Neural crest cell (in vitro differentiated cells): Measurements from ENCODE around the gene CAPN11. TPM values are rescaled to one million over a fixed set of nuclear protein-coding genes. Genes with fewer than 3 reads are reported as not detected.

Experiments
- DNase-seq: peaks from one replicate; pipeline ENCODE4 v3.0.0; 2021; ENCODE audit warnings: low read depth, mixed read lengths, low spot score
- H3K27ac Mint-ChIP-seq: one replicate; pipeline ENCODE4 v1.8.0; 2021; ENCODE audit warnings: mild to moderate bottlenecking, mixed read lengths; ENCODE audit not compliant: unreplicated experiment
- H3K27me3 Mint-ChIP-seq: 2 replicates; pipeline ENCODE4 v1.8.0; 2021; ENCODE audit warnings: low read depth, mild to moderate bottlenecking, mixed read lengths
- H3K36me3 Mint-ChIP-seq: 2 replicates; pipeline ENCODE4 v1.8.0; 2021; ENCODE audit warnings: low read depth, mild to moderate bottlenecking, mixed read lengths
- H3K4me1 Mint-ChIP-seq: 2 replicates; pipeline ENCODE4 v1.8.0; 2021; ENCODE audit warnings: mixed read lengths
- H3K4me3 Mint-ChIP-seq: one replicate; pipeline ENCODE4 v1.8.0; 2021; ENCODE audit warnings: mild to moderate bottlenecking, mixed read lengths
- H3K9me3 Mint-ChIP-seq: 2 replicates; pipeline ENCODE4 v1.8.0; 2021; ENCODE audit warnings: mixed read lengths
- CTCF ChIP-seq: fragments of 200-600 bp; sonication (generic); conservative IDR thresholded peaks from 2 replicates; pipeline ENCODE4 v1.5.0; 2021; ENCODE audit warnings: antibody characterized with exemption, mild to moderate bottlenecking
- total RNA-seq: library from RNA; stranded (reverse); gene quantifications from 2 replicates; pipeline ENCODE4 v1.2.1, GENCODE V29; 2021

CAPN11 gene
- total RNA-seq, 1 donor from 2014 or later: not detected

- TF ChIP-seq CTCF: no peak
- H3K27ac Mint-ChIP-seq: no peak overlapping the region
- H3K27me3 Mint-ChIP-seq: peaks cover 9% of the 10 kb centered on the region
- H3K4me3 Mint-ChIP-seq: no peak overlapping the region
- DNase-seq: no peak
- H3K36me3 Mint-ChIP-seq: no peaks in the 10 kb centered on the region
- peaks cover 19% of the 10 kb centered on the region for H3K4me1 Mint-ChIP-seq
- H3K9me3 Mint-ChIP-seq: no peaks in the 10 kb centered on the region
Measured at GRCh38 chr6:44162876-44163625, 4.4 kb downstream of the CAPN11 start.

GRCh38 chr6:44166116-44166515 lies 7.5 kb downstream of the CAPN11 start:
- H3K36me3 Mint-ChIP-seq: no peaks in the 10 kb centered on the region
- peaks cover 19% of the 10 kb centered on the region for H3K4me1 Mint-ChIP-seq
- no peak for TF ChIP-seq CTCF
- peaks cover 14% of the 10 kb centered on the region for H3K27me3 Mint-ChIP-seq
- no peaks in the 10 kb centered on the region for H3K9me3 Mint-ChIP-seq
- no peak overlapping the region for H3K4me3 Mint-ChIP-seq
- H3K27ac Mint-ChIP-seq: peak overlapping the region; percentile 12
- DNase-seq: no peak

- H3K9me3 Mint-ChIP-seq: no peaks in the 10 kb centered on the region
- H3K27me3 Mint-ChIP-seq: peaks cover 18% of the 10 kb centered on the region
- H3K4me1 Mint-ChIP-seq: peaks cover 19% of the 10 kb centered on the region
- no peak for DNase-seq
- H3K36me3 Mint-ChIP-seq: no peaks in the 10 kb centered on the region
- no peak overlapping the region for H3K4me3 Mint-ChIP-seq
- no peak for TF ChIP-seq CTCF
- H3K27ac Mint-ChIP-seq: peak overlapping the region; percentile 12
Measured at GRCh38 chr6:44166591-44167184, 8.1 kb downstream of the CAPN11 start.

- no peak overlapping the region for H3K27ac Mint-ChIP-seq
- H3K4me1 Mint-ChIP-seq: peaks cover 21% of the 10 kb centered on the region
- TF ChIP-seq CTCF: no peak
- H3K36me3 Mint-ChIP-seq: no peaks in the 10 kb centered on the region
- DNase-seq: no peak
- H3K27me3 Mint-ChIP-seq: peaks cover 18% of the 10 kb centered on the region
- no peak overlapping the region for H3K4me3 Mint-ChIP-seq
- H3K9me3 Mint-ChIP-seq: no peaks in the 10 kb centered on the region
Measured at GRCh38 chr6:44167567-44167966, 8.9 kb downstream of the CAPN11 start.

- no peak for TF ChIP-seq CTCF
- Mint-ChIP-seq H3K4me3 (no peak overlapping the region), H3K27ac (no peak overlapping the region), H3K9me3 (no peaks in the 10 kb centered on the region), H3K4me1 (peaks cover 20% of the 10 kb centered on the region), H3K27me3 (peaks cover 17% of the 10 kb centered on the region), H3K36me3 (no peaks in the 10 kb centered on the region)
- DNase-seq: no peak
Measured at GRCh38 chr6:44169154-44169553, 10.5 kb downstream of the CAPN11 start.
